NOMO-1 (cell line): ENCODE data around the gene GPR55.

Source experiments
- DNase-seq, 2 experiments: peaks; one replicate each; lab custom pipeline; 2025; ENCODE audit not compliant: unreplicated experiment in 2 of 2; lab: John Stamatoyannopoulos, UW

The GPR55 gene

GRCh38 chr2:230870544-230871360 is 54.3 kb downstream of the GPR55 start:
- peak; percentile 8 to 26 for DNase-seq

- no peak for DNase-seq
These were observed 55.0 kb downstream of the GPR55 start for GRCh38 chr2:230869914-230870543.

GRCh38 chr2:230868947-230869913 is 55.8 kb downstream of the GPR55 start:
- DNase-seq = no peak

- DNase-seq = no peak
These were observed 56.7 kb downstream of the GPR55 start for GRCh38 chr2:230868161-230868946.

- peak; percentile 61 to 64 for DNase-seq
These were observed 58.1 kb downstream of the GPR55 start for GRCh38 chr2:230866756-230867523.

GRCh38 chr2:230865766-230866755 is 59.0 kb downstream of the GPR55 start:
- DNase-seq = no peak

GRCh38 chr2:230865307-230865765 is 59.7 kb downstream of the GPR55 start:
- no peak for DNase-seq

GRCh38 chr2:230864605-230865306 is 60.3 kb downstream of the GPR55 start, which contains the start of gene ITM2C:
Gene ITM2C (plus strand): TSS chr2:230864942. CDS start chr2:230865026, 84 bp downstream.
- peak; percentile 56 to 68 for DNase-seq

- no peak for DNase-seq
These were observed 60.9 kb downstream of the GPR55 start for GRCh38 chr2:230864122-230864604.

GRCh38 chr2:230863442-230864121 is 61.5 kb downstream of the GPR55 start:
- no peak for DNase-seq

GRCh38 chr2:230863031-230863430 is 62.0 kb downstream of the GPR55 start:
- no peak for DNase-seq

GRCh38 chr2:230862292-230862691 is 62.8 kb downstream of the GPR55 start:
- DNase-seq = no peak

GRCh38 chr2:230861552-230862255 is 63.3 kb downstream of the GPR55 start:
- DNase-seq = no peak
